OCI-LY1 (cell line): Measurements from ENCODE around the gene C12orf75.

Source experiments
- EZH2 ChIP-seq: fragments of 200-600 bp; sonication (generic), shearing (Covaris generic); IDR thresholded peaks from 2 replicates; pipeline ENCODE4 v1.8.0; 2017; ENCODE audit warnings: borderline replicate concordance, mixed run types, mild to moderate bottlenecking, antibody characterized with exemption, low read length, moderate library complexity, mixed read lengths
- TF ChIP-seq, protein P1 (sequence below): fragments of 200-600 bp; sonication (generic), shearing (Covaris generic); IDR thresholded peaks from 2 replicates; pipeline ENCODE4 v1.5.1; 2017; ENCODE audit warnings: mild to moderate bottlenecking, antibody characterized with exemption, low read length, moderate library complexity, mixed read lengths

DNA sequence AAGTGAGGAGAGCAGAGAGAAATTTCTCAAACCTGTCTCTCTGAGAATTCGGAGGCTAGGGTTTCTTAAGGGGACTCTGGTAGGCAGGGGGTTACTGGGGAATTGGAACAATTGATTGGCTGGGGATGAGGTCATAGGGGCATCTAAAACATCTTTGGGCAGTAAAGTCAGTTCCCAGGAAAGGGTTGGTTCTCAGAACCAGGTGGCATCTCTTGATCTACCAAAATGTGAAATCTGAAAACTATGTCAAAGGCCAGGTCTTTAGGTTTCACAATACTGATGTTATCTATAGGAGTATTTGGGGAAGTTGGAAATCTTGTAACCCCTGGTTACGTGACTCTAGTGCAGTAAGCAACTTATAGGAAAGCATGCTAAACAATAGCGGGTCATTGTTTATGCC, 6.9 kb downstream of the C12orf75 start:
- TF ChIP-seq, protein P1, sequence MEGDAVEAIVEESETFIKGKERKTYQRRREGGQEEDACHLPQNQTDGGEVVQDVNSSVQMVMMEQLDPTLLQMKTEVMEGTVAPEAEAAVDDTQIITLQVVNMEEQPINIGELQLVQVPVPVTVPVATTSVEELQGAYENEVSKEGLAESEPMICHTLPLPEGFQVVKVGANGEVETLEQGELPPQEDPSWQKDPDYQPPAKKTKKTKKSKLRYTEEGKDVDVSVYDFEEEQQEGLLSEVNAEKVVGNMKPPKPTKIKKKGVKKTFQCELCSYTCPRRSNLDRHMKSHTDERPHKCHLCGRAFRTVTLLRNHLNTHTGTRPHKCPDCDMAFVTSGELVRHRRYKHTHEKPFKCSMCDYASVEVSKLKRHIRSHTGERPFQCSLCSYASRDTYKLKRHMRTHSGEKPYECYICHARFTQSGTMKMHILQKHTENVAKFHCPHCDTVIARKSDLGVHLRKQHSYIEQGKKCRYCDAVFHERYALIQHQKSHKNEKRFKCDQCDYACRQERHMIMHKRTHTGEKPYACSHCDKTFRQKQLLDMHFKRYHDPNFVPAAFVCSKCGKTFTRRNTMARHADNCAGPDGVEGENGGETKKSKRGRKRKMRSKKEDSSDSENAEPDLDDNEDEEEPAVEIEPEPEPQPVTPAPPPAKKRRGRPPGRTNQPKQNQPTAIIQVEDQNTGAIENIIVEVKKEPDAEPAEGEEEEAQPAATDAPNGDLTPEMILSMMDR: no peak
- TF ChIP-seq EZH2: no peak
